Activated T-helper 9 cell treated with anti-CD3 and anti-CD28 coated beads, Interleukin-2, amount 50 U/mL, for 16 hours (primary cell): ENCODE data around the gene DLD.
"Not testable (repeated sequence)": the region's sequence is repeated elsewhere in the genome, so short reads cannot be mapped to it uniquely, and the experiment has no call there.

Experiments used
- DNase-seq: peaks from one replicate; pipeline ENCODE4 v3.0.0-alpha.2; 2020; ENCODE audit warnings: low read depth

The DLD gene

DNA sequence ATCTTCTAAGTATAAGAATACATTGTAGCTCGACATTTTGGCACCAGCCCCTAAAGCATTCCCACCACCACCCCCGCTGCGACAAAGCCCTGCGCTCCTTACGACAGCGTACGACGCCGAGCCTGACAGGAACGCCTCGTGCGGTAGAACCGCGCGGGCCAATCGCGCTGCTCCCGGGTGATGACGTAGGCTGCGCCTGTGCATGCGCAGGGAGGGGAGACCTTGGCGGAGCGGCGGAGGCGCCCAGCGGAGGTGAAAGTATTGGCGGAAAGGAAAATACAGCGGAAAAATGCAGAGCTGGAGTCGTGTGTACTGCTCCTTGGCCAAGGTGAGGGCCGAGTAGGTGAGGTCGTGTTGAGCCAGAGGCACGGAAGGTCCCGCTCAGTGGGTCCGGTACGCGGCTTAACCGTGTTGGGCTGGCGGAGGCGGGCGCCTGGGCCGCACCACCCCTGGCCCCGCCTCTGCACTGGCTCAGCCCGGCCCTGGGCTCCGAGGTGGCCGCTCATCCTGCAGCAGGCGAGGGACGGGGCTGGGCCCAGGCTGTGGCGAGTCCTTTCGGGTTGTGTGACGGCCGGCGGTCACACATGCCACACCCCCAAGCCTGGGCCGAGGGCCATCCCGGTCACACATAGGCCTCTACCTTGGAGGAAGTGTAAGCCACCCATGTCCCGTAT is at the start of gene DLD:
TSS of gene DLD (plus strand) at position 222 of the 674 bp plus-strand sequence. CDS start at position 290, 68 bp downstream.
- peak; percentile 87 for DNase-seq

GRCh38 chr7:107842213-107842612 is 48.8 kb upstream of the DLD start:
- DNase-seq = no peak

DNA sequence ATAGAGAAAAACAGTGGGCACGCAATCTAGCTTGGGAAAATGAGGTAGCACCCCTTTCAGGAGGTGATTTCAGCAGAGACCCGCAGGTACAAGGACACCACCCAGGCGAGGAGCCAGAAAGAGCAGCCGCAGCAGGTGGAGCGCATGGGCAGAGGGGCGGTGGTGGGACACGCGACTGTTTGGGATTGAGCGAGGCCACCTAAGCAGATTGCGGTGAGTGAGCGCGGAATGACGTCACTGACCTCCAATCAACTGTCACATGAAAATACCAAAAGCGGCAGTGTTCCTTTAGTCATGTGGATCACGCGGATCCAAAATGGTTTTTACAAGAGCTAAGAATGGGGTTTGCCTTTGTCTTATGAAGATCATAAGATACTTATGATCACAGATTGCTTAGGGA is 47.8 kb upstream of the DLD start:
- DNase-seq = no peak

DNA sequence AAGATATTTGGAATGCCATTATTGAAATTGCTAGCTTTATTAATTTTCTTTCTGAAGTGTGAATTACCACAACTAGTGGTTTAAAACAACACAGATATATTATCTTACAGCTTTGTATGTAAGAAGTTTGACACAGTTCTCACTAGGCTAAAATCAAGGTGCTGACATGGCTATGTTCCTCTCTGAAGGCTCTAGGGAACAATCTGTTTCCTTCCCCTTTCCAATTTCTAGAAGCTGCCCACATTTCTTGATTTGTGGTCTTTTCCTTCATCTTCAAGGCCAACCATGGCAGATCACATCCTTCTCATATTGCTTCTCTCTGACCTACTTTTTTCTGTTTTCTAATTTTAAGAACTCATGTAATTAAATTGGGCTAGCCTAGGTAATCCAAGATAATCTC is 44.7 kb upstream of the DLD start:
- no peak for DNase-seq

- DNase-seq = no peak
These were observed 43.7 kb upstream of the DLD start for GRCh38 chr7:107847168-107847835.

GRCh38 chr7:107847836-107848175 is 43.2 kb upstream of the DLD start:
- not testable (repeated sequence) for DNase-seq

- not testable (repeated sequence) for DNase-seq
These were observed 42.8 kb upstream of the DLD start for GRCh38 chr7:107848211-107848610.

- DNase-seq = no peak
These were observed 40.8 kb upstream of the DLD start for GRCh38 chr7:107850216-107850615.

- DNase-seq = no peak
These were observed 40.3 kb upstream of the DLD start for GRCh38 chr7:107850643-107851042.

DNA sequence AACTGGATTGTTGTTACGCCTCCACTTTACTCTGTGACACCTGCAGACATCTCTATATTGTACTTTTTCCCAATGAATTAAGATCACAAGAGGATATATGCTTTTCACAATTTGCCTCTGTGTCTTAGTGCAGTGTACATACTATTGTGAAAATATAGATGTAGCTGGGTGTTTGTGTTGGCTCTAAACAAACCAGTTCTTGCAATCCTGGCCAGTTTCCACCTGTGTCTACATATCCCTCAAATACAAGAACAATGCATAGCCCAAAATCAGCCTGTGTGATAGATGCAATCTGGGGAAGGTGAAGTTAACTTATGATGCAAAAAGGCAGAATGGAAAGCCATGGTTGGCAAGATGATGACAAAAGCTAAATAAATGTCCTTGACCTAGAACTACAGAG is 36.5 kb upstream of the DLD start:
- no peak for DNase-seq

DNA sequence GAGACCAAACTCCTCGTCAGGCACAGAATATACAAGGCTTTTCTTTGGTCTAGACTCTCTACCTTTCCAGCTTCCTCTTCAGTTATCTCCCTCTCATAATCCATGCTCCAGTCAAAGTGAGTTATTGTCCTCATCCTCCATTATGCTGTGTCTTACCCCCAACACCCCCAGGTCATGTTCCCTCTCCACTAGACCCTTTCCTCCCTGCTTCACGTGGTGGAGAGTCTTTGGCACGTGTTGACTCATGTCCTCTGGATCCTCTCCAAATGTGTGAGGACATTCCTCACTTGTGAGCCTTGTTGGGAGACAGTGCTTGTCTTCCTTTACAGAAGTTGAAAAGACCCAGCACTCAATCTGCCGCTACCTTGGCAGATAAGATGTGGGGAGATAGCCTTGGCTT is 36.0 kb upstream of the DLD start:
- DNase-seq = no peak

DNA sequence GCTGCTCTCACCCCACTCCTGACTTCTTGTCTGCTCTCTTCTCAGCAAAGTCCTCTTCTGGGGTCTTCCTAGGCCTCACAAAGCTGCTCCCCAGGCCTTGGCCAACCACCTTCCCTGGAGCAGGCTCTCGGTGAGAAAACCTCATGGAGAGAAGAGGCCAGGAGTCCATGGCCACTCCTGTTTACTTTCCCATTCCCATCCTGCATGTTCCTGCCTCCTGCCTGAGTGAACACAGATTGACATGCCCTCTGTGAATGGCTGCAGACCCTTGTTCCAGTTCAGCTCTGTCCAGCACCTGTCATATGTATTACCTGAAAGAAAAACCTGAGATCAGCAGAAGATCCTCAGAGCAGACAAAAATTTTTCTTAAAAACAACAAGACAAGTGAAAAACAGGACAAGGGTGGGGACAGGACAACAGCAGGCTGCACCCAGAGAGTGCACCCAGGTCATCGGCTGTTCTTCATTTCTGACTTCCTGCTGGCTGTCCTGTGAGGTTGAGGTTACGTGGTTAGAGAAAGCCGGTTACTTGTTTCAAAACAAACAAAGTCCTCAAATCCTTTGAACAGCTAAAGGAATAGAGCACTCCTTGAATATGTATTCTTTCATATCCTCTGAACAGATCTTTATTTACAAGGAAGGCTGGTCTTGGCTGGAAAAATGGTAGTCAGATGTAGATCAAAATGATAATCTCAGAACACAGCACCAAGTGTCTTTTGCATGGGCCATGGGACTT is 34.0 kb upstream of the DLD start:
- no peak for DNase-seq

DNA sequence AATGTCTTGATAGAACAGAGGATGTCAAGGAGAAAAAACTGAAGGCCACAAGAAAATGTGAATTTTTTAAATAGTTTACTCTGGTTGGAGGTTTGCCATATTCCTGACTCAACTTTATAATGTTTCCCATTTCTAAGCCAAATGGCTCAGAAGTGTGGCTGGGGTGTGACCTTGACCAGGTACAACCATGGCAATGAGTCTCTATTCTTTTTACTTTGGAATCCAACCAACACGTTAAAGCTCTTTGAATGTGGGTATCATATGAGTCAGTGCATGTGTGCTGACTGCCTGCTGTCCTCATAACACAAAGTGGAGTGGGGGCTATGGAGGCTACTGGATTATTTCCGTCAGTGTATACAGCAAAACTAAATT is 33.5 kb upstream of the DLD start:
- DNase-seq = no peak

DNA sequence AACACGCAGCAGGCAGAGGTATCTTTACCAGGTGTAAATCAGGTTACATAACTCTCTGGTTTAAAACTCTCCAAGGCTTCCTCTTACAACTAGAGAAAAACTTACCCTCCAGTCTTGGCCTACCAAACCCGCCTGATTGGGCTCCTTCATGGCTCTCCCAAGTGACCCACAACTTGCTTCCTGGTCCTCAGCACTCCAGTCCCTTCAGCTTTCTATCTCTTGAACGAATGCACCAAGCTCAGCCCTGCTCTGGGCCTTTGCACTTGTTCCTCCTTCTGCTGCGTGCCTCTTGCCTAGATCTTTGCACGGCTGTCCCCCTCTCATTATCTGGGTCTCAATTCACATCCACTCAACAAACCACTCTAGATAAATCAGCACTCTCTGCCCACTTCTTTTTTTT is 32.7 kb upstream of the DLD start:
- DNase-seq = no peak

GRCh38 chr7:107860279-107860961 is 30.6 kb upstream of the DLD start:
- DNase-seq = no peak

DNA sequence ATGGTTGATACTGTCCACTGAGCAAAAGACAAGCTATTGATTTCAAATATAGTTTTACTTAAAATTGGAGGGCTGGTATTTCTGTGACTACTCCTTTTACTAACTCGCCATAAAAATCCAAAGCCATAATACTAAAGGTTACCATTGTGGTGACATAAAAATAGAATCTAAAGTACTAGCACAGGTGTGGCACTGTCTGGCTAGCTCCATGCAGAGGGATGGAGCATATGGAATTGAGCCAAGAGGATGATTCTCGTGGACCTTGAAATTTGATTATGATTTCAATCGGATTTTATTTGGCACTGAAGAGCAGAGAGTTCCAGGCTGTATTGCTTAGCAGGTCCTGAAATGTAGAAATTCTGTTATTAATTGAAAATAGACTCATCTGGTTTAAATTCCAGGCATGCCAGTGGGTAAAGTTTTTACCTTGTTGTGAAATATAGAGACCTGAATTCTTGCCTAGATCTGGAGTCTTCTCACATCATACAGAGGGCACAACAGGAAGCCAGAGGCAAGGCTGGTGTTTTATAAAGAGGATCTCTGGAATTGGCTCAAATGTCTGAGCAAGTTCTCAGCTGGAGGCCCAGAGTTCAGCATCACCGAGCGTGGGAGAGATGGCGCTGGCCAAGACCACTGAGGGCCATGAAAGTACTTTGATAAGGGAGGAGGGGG is 29.9 kb upstream of the DLD start:
- no peak for DNase-seq

DNA sequence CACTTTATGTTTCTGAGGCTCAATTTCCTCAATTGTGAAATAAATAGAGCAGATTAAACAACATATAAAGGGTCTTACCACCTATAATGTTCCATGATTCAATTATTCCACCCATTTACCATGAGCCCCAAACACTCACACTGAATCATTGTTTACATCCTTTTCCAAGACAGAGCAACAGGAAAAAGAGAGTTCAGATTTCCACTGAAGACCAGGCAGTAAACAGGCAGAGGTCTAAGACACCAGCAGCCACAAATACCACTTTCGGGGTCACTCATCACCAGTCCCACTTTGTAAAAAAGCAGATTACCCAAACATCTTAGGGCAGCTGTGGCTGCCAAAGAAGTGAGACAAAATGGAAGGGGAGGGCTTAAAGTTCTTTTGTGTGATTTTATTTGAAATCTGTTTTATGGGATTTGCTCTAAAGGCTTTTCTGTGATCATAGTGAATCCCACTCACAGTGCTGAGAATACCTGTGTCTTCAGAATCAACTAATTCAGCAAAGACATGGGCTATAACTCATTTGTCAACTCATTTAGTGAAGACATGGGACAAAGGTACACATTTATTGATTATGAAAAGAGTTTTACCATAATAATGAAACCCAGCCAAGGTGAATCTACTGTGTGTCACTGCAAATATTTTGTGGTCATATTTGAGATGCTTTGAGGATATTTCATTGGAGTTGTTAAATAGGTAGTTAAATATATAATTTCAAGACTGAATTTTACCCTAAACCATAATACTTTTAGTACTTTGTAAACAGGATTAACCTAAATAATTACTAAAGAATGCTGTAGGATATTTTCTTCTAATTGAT is 24.8 kb upstream of the DLD start:
- DNase-seq = no peak

DNA sequence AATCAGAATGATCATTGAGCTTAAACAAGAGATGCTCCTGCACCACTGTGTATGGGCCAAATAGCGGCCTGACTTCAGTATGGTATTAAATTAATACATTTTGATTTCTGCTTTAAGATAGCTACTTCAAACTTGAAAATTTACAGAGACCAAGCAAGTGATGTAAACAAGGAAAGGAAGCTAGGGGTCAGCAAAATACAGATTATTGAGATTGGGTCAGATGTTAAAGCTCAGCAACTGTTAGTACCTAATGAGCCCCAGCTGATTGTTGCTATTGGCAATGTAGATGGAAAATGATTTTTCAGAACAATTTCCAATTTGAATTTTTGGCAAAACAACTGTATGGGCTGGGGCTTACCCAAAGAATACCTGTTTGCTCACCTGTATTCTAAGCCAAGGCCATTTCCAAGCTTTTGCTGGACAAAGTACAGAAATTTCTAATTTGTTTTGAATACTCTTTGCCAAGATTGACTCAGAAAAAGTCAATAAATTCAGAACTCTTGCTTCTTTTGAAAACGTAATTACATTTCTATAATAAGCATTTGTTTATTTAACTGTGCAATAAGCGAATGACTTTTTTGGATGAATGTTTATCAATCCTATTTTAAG is 23.0 kb upstream of the DLD start:
- DNase-seq = no peak

DNA sequence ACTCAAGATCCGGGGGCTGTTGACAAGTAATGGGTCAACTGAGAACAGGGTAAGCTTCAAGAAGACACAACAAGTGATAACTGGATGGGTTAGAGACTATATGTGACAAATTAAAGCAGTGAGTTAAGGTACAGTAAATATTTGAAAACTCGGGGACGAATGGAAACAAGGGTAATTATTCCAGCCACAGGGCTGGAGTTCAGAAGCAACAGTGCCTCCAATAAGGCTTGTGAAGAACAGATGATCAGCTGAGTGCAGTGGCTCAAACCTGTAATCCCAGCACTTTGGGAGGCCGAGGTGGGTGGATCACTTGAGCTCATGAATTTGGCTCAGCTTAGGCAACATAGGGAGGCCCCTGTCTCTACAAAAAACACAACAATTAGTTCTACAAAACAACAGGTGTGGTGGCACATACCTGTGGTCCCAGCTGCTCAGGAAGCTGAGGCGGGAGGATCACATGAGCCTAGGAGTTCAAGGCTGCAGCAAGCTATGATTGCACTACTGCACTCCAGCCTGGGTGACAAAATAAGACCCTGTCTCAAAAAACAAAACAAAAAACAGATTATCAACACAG is 20.5 kb upstream of the DLD start:
- DNase-seq = no peak

DNA sequence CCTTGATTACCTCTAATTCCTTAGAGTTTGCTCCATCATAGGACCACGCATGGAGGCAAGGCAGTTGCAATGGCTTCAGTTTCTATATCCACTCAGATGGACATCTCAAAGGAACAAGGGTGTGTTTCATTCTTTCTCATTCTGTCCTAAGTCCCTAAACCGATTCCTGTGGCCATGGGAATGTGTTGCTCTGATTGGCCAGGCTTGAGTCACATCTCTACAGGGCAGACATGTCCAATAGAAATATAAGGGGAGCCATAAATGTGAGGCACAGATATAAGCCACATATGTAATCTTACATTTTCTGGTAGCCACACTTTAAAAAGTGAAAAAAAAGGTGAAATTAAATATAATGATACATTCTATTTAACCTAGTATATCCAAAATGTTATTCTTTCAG is 16.9 kb upstream of the DLD start:
- DNase-seq = no peak
